GM21447 (cell line): ENCODE data around the gene TTLL10.
"Not testable (repeated sequence)": the region's sequence is repeated elsewhere in the genome, so short reads cannot be mapped to it uniquely, and the experiment has no call there.

Experiments used
- ATAC-seq: cut with Tn5 transposase; IDR thresholded peaks from one replicate; pipeline ENCODE4 v1.9.1; 2021; ENCODE audit not compliant: unreplicated experiment

Gene TTLL10

GRCh38 chr1:1170215-1171091 lies 3.2 kb upstream of the TTLL10 start:
- no peak for ATAC-seq

DNA sequence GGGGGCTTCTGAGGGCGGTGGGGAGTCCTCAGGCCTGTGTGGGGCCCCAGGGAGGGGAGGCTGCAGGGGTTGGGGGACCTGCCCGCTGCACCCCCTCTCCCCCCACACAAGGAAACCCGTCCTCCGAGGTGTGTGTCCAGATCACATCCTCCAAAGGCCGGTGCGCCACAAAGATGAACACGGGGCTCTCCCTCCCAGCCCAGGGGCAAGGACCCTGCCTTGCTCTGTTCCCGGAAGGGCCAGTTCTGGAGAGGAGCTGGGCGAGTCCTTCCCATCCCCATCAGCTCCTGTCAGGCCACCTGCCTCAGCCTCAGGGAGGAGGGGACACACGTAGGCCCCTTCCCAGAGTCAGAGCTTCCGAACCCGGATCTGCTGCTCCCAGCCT lies 2.5 kb upstream of the TTLL10 start:
- ATAC-seq, result no peak

DNA sequence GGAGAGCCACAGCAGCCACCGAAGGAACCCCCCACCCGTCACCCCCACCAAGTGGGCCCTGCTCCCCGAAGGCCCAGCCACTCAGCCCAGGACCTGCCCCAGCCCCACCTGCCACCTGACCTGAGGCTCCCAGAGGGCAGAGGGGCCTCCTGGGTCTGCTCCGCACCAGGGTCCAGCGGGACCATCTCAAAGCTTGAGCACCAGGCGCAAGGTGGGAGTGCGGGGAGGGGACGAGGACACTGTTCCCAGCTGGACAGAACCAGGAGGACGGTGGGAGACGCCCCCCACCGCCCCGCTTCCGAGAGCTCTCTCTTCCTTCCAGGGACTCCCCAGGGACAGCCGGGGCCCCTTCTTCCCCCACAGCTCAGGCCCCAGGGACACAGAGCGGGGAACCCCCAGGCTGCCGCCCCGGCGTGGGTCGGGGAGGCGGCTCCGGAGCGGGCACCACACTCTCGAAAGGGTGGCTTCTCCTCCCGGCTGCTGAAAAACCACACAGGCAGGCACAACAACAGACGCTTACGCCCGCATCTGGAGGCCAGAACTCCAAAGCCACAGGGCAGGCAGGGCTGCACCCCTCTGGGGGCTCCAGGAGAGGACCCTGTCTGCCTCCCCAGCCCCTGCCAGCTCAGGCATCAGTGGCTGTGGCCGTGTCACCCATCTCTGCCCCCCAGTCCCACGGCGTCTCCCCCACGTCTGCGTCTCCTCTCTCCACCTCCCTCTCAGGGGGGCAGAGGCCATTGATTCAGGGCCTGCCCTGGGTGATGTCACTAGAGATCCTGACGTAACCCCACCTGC lies 1.9 kb upstream of the TTLL10 start:
- no peak for ATAC-seq

GRCh38 chr1:1173061-1173792 lies 453 bp upstream of the TTLL10 start:
- no peak for ATAC-seq

DNA sequence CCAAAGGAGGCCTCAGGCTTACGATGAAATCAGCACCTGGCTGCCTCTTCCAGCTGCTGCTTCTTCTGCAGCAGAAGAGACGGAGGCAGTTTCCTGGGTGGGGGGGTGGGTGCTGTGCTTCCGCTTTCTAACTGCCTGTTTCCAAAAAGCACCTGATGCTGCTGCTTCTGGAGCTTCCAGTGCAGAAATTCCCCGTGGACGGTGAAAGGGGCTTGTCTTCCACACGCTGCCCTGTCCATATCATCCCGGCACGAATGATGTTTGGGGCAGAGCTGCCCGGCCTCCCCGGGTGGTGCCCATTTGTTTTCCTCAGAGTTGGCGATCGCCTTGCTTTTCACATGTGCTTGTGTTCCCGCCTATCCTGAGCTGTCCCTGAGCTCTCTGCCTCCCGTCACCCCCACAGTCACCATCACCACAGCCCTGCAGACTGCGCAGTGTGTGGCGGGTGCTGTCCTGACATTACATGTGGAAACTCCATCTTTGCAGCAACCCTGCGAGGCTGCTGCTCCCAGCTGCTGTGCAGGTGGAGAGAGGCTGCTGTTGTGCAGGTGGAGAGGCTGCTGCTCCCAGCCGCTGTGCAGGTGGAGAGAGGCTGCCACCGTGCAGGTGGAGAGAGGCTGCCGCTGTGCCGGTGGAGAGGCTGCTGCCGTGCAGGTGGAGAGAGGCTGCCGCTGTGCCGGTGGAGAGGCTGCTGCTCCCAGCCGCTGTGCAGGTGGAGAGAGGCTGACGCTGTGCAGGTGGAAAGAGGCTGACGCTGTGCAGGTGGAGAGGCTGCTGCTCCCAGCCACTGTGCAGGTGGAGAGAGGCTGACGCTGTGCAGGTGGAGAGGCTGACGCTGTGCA lies 1.8 kb downstream of the TTLL10 start:
- no peak for ATAC-seq

DNA sequence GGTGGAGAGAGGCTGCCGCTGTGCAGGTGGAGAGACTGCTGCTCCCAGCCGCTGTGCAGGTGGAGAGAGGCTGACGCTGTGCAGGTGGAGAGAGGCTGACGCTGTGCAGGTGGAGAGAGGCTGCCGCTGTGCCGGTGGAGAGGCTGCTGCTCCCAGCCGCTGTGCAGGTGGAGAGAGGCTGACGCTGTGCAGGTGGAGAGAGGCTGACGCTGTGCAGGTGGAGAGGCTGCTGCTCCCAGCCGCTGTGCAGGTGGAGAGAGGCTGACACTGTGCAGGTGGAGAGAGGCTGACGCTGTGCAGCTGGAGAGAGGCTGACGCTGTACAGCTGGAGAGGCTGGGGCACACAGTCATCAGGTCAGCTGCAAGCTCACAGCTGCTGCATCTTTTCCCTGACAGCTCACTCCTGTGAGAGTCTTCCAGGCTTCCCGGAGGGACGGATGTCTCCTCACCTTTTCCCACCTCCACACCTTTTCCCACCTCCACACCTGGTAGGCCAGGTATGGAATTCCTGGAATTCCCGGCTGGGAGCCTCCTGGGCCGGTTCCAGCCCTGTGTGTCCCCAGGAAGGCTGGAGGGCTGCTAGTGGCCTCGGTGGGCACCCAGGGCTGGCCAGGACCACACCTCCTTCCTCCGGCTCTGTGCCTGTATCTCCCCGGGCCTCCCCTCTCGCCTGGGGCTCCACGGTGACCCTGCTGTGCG lies 2.5 kb downstream of the TTLL10 start:
- not testable (repeated sequence) for ATAC-seq

GRCh38 chr1:1176931-1177330 lies 3.3 kb downstream of the TTLL10 start:
- no peak for ATAC-seq

- ATAC-seq, result no peak
Observed at GRCh38 chr1:1177452-1178206, 3.9 kb downstream of the TTLL10 start.

DNA sequence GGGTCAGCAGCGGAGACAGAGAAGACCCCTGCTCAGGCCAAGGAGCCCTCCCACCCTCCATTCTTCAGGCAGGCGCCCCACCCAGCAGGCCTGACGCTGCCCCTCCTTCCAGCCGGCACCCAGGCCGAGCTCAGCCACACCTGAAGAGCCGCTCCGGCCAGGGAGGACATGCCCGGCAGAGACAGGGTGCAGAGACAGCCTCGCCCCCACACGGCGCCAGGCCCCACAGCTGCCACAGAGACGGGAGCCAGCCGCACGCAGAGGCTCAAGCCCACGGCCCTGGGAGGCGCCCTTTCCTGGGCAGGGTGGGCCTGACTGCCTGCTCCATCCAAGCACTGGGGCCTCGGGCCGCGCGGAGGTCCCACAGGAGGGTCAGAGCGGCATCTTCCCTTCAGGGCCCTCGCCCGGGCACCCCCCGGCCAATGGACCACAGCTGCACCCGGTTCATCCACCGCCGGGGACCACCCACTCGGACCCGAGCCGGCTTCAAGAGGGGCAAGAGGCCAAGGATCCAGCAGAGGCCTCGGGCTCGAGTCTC lies 5.2 kb downstream of the TTLL10 start:
- no peak for ATAC-seq

DNA sequence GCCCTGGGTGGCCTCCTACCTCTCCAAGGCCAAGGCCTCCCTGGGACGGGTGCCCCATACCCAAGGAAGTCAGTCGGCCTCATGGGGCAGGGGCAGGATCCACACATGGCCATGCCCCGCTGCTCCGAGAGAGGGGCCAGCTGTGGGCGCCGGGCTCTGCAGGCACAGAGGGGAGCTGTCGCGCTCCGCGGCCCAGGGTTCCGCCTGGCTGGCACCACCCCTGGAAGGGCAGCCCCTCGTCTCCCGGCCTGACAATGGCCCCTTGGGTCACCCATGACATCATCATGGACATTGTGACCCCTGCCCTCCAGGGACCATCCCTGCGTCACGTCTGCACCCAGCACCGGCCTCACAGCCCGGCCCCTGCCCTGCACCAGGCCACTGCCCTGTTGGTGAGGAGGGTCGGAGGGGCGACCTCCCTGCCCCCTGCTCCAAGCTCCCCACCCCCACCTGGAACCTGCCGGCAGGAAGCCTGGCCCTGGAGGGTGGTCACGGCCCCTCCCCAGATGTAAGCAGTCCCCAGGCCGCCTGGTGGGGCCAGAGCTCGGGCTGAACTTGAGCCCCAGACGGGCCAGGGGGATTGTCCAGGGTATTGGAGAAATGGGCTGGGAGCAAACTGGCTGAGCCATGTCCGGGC lies 5.8 kb downstream of the TTLL10 start:
- no peak for ATAC-seq

GRCh38 chr1:1179983-1180861 lies 6.5 kb downstream of the TTLL10 start:
- no peak for ATAC-seq

DNA sequence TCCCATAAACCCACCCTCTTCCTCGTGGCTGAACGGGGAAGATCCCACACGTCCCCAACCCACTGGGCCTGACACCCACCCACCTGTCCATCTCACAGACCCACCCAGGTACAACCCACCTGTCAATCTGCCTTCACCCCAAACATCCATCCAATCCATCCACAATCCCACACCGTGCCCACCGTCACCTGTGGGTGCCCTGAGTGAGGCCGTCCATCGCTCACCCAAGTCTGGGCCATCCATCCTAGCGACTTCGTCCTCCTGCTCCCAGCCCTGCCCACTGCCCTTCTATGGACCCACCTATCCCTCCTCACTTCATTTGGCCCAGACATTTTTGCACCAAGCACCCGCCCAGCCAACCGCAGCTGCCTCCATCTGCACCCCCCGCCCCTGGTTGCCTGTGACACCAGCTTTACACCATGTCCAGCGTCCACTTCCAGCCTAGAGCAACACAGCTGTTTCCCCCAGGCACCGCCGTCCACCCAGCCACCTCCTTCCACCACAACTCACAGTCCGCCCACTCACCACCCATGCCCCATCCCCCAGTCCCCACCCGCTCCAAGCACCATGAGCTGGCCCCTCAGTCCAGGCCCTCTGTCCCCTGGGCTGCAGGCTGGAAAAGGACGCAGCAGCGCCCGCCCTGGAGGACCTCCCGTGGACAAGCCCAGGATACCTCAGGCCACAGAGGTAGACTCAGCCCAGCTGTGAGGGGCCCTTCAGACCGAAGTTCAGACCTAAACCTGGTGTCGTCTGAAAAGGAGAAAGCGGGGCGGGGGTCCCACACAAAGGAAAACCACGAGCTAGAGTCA lies 7.7 kb downstream of the TTLL10 start:
- ATAC-seq, result no peak

- no peak for ATAC-seq
Observed at GRCh38 chr1:1181938-1182410, 8.3 kb downstream of the TTLL10 start.

DNA sequence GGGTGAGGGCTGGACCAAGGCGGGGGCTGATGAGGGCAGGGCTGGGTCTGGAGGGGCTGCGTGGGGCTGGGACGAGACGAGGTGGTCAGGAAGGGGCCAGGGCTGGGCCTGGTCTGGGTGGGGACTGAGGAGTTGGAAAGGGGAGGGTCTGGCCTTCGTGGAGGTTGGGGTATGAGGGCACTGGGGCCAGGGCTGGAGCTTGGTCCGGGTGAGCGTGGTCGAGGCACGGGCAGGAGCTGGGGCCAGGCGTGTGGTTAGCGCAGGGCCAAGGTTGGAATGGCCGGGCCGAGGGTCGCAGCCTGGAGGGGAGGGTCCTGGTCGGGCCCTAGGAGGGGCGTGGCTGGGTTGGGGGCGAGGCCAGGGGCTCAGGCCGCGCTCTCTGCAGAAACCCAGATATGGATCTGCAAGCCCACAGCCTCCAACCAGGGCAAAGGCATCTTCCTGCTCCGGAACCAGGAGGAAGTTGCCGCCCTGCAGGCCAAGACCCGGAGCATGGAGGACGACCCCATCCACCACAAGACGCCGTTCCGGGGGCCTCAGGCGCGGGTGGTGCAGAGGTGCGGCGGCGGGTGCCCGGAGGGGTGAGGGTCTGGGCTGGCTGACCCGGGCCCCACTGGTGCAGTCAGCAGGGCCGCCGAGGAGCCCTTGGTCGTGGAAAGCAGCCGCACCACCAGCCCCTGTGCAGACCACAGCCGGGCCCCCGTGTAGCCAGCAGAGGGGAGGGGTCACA lies 9.0 kb downstream of the TTLL10 start:
- no peak for ATAC-seq

GRCh38 chr1:1183221-1183747 lies 9.6 kb downstream of the TTLL10 start:
- ATAC-seq, result no peak
